GM12878 (cell line): ENCODE measurements around the gene PCCA. TPM values are rescaled to one million over a fixed set of nuclear protein-coding genes. Genes with fewer than 3 reads are reported as not detected.

ENCODE experiments used
- ATAC-seq: fragments of 200-7000 bp; cut with Tn5 transposase; 3 replicates; pipeline ENCODE4 v1.9.1; 2020; ENCODE audit warnings: mild to moderate bottlenecking, moderate library complexity
- BruUV-seq: library from RNA; stranded (reverse); fragments of 400-500 nt; replicated peaks from 2 replicates; lab custom pipeline; 2021; lab: Mats Ljungman, UMichigan
- CTCF ChIA-PET: fragments of 300-600 bp; sonication (Branson Sonifier 250); formaldehyde crosslinking; extraction: SDS; loops from one replicate; lab custom pipeline; 2021; ENCODE audit warnings: inconsistent platforms; lab: Yijun Ruan, JAX
- POLR2A ChIA-PET: fragments of 350-600 bp; formaldehyde crosslinking; extraction: SDS; loops from one replicate; lab custom pipeline; 2021; ENCODE audit warnings: inconsistent platforms; lab: Charles Lee
- RAD21 ChIA-PET: fragments of 300-600 bp; sonication (Branson Sonifier 250); formaldehyde crosslinking; loops from one replicate; lab custom pipeline; 2023; ENCODE audit warnings: antibody characterized with exemption; ENCODE audit not compliant: unreplicated experiment; lab: Charles Lee
- SMC1A ChIA-PET: fragments of 300-600 bp; sonication (Branson Sonifier 250); formaldehyde crosslinking; loops from one replicate; lab custom pipeline; 2023; ENCODE audit not compliant: unreplicated experiment, uncharacterized antibody; lab: Charles Lee
- DNase-seq: peaks from one replicate; pipeline ENCODE4 v3.0.0-alpha.2; 2011; ENCODE audit warnings: low read depth, low spot score
- FAIRE-seq: peaks from 3 replicates; lab custom pipeline; 2011; peaks lifted over from hg19 to GRCh38; lab: Jason Lieb, UNC
- H2AFZ ChIP-seq: 2 replicates; pipeline ENCODE4 v1.6.0; 2011; ENCODE audit warnings: low read depth, low read length, control low read depth; ENCODE audit not compliant: control insufficient read depth
- H3K27ac ChIP-seq: 2 replicates; pipeline ENCODE4 v1.5.1; 2011; ENCODE audit warnings: control low read depth; ENCODE audit not compliant: control insufficient read depth, insufficient read depth
- H3K27me3 ChIP-seq, 2 experiments: replicated peaks in 1 of 2; 2 replicates each; pipeline versions ENCODE4 v1.6.0 to v1.6.1; 2011; ENCODE audit warnings: low read length in 1 of 2; ENCODE audit not compliant: control insufficient read depth in 2 of 2, insufficient read depth in 2 of 2
- H3K36me3 ChIP-seq, 2 experiments: 2 replicates each; pipeline ENCODE4 v1.5.1; 2011; ENCODE audit warnings: low read length in 1 of 2; ENCODE audit not compliant: control insufficient read depth in 2 of 2, insufficient read depth in 2 of 2
- H3K4me1 ChIP-seq: 2 replicates; pipeline ENCODE4 v1.6.1; 2011; ENCODE audit warnings: mild to moderate bottlenecking, low read length, moderate library complexity, mixed read lengths; ENCODE audit not compliant: control insufficient read depth, insufficient read depth
- H3K4me2 ChIP-seq: 2 replicates; pipeline ENCODE4 v1.6.0; 2011; ENCODE audit warnings: control low read depth; ENCODE audit not compliant: control insufficient read depth, insufficient read depth
- H3K4me3 ChIP-seq: fragments of 200-600 bp; sonication (generic); 2 replicates; pipeline ENCODE4 v1.5.1; 2016
- H3K79me2 ChIP-seq: 2 replicates; pipeline ENCODE4 v1.6.0; 2011; ENCODE audit warnings: low read length; ENCODE audit not compliant: control insufficient read depth, insufficient read depth
- H3K9ac ChIP-seq: 2 replicates; pipeline ENCODE4 v1.8.0; 2011; ENCODE audit warnings: low read length, control low read depth, mixed read lengths; ENCODE audit not compliant: control insufficient read depth, insufficient read depth
- H3K9me3 ChIP-seq: replicated peaks from 3 replicates; pipeline ENCODE4 v1.5.1; 2011; ENCODE audit warnings: mild to moderate bottlenecking, low read length; ENCODE audit not compliant: control insufficient read depth, insufficient read depth
- H4K20me1 ChIP-seq: 2 replicates; pipeline ENCODE4 v1.6.0; 2011; ENCODE audit not compliant: control insufficient read depth, insufficient read depth
- CREM ChIP-seq: IDR thresholded peaks from 2 replicates; pipeline ENCODE4 v1.6.1; 2014; ENCODE audit warnings: antibody characterized with exemption, low read depth
- EED ChIP-seq: sonication (generic); IDR thresholded peaks from 2 replicates; pipeline ENCODE4 v1.6.1; 2016; ENCODE audit warnings: antibody characterized with exemption, low read depth
- ETV6 ChIP-seq, 2 experiments: fragments of 450-650 bp in 1 of 2; IDR thresholded peaks in 1 of 2; conservative IDR thresholded peaks in 1 of 2; 2 replicates each; pipeline ENCODE4 v1.6.1; 2014; ENCODE audit warnings: antibody characterized with exemption in 1 of 2, borderline replicate concordance in 1 of 2, low read depth in 1 of 2, mild to moderate bottlenecking in 1 of 2, moderate library complexity in 1 of 2
- FOXK2 ChIP-seq: fragments of 450-650 bp; IDR thresholded peaks from 2 replicates; pipeline ENCODE4 v1.6.1; 2017; ENCODE audit warnings: mild to moderate bottlenecking, moderate library complexity
- HCFC1 ChIP-seq: fragments of 150-350 bp; IDR thresholded peaks from 2 replicates; pipeline ENCODE4 v1.6.1; 2014; ENCODE audit warnings: low read length
- HDAC6 ChIP-seq: fragments of 200-600 bp; sonication (generic); IDR thresholded peaks from one replicate; pipeline ENCODE4 v1.8.0; 2017; ENCODE audit warnings: antibody characterized with exemption; ENCODE audit not compliant: unreplicated experiment
- JUND ChIP-seq: IDR thresholded peaks from 2 replicates; pipeline ENCODE4 v1.6.1; 2012; ENCODE audit warnings: low read depth, mild to moderate bottlenecking, low read length, improper control_type of control experiment, moderate library complexity
- KAT2A ChIP-seq: conservative IDR thresholded peaks from 2 replicates; pipeline ENCODE4 v1.6.1; 2011; ENCODE audit warnings: low read depth, low read length; ENCODE audit not compliant: control insufficient read depth
- NFIC ChIP-seq: IDR thresholded peaks from 2 replicates; pipeline ENCODE4 v1.6.1; 2012; ENCODE audit warnings: low read depth, mild to moderate bottlenecking, inconsistent platforms, low read length, moderate library complexity
- POLR2AphosphoS5 ChIP-seq: IDR thresholded peaks from 2 replicates; pipeline ENCODE4 v1.6.1; 2011; ENCODE audit warnings: mild to moderate bottlenecking, low read length, inconsistent platforms
- POU2F2 ChIP-seq: IDR thresholded peaks from 3 replicates; pipeline ENCODE4 v1.6.1; 2011; ENCODE audit warnings: low read depth, mild to moderate bottlenecking, low read length, borderline replicate concordance
- RCOR1 ChIP-seq: conservative IDR thresholded peaks from 2 replicates; pipeline ENCODE4 v1.6.1; 2012; ENCODE audit warnings: low read depth, low read length, improper control_type of control experiment
- RELA ChIP-seq: fragments of 450-650 bp; IDR thresholded peaks from 2 replicates; pipeline ENCODE4 v1.8.0; 2014; ENCODE audit warnings: borderline replicate concordance; ENCODE audit not compliant: partially characterized antibody
- RFX5 ChIP-seq: IDR thresholded peaks from 2 replicates; pipeline ENCODE4 v1.6.1; 2011; ENCODE audit warnings: low read depth, low read length, improper control_type of control experiment
- SP1 ChIP-seq: IDR thresholded peaks from one replicate; pipeline ENCODE4 v1.6.1; 2011; ENCODE audit warnings: low read depth, low read length
- SREBF1 ChIP-seq: IDR thresholded peaks from 2 replicates; pipeline ENCODE4 v1.6.1; 2012; ENCODE audit warnings: mild to moderate bottlenecking, low read length
- STAT3 ChIP-seq: IDR thresholded peaks from 2 replicates; pipeline ENCODE4 v1.6.1; 2011; ENCODE audit warnings: low read depth, low read length, improper control_type of control experiment
- ZBED1 ChIP-seq: IDR thresholded peaks from 2 replicates; pipeline ENCODE4 v1.6.1; 2016; ENCODE audit warnings: borderline replicate concordance
- ZNF592 ChIP-seq: fragments of 450-650 bp; IDR thresholded peaks from 2 replicates; pipeline ENCODE4 v1.6.1; 2017; ENCODE audit warnings: mild to moderate bottlenecking, moderate library complexity
- ZZZ3 ChIP-seq: IDR thresholded peaks from 2 replicates; pipeline ENCODE4 v1.6.1; 2011; ENCODE audit warnings: low read depth; ENCODE audit not compliant: control insufficient read depth, insufficient read length
- WGBS: methylation state at CpG from one replicate; pipeline ENCODE4 v1.1.6; 2016; ENCODE audit warnings: low lambda C conversion rate; ENCODE audit not compliant: insufficient replicate concordance, insufficient coverage; ENCODE audit errors: missing lambda C conversion rate; 5-methylcytosine and 5-hydroxymethylcytosine counted together
- in situ Hi-C: fragments of 300-500 bp; cut with MboI; formaldehyde crosslinking; loops from 9 replicates; pipeline ENCODE4 v1.14.3; 2018; ENCODE audit warnings: mixed read lengths
- intact Hi-C: fragments of 100-400 bp; cut with micrococcal nuclease; formaldehyde crosslinking; loops from one replicate; pipeline ENCODE4 v1.14.2; 2022; ENCODE audit not compliant: unreplicated experiment
- polyA plus RNA-seq, 11 experiments: library from polyadenylated mRNA; depleted of rRNA in 4 of 11; unstranded in 6 of 11; stranded (reverse) in 5 of 11; fragments of >200 nt; fragmentation: Nextera tagmentation in 4 of 11; fragmentation: Illumina TruSeq in 1 of 11; extraction: Ambion mirVana in 4 of 11; extraction: Trizol in 1 of 11; gene quantifications; 1 replicate in 1 of 11; 2 replicates in 10 of 11; pipeline versions ENCODE4 v1.2.1 to v1.2.3, GENCODE V29; 2011 to 2016; ENCODE audit warnings: inconsistent platforms in 2 of 11, missing spikeins in 2 of 11, low read depth in 1 of 11
- total RNA-seq, 4 experiments: library from RNA; depleted of rRNA in 3 of 4; stranded (reverse); fragments of >200 nt in 3 of 4; fragmentation: Illumina TruSeq in 1 of 4; extraction: Trizol in 1 of 4; gene quantifications; 2 replicates each; pipeline versions ENCODE4 v1.2.1 to v1.2.3, GENCODE V29; 2013 to 2021

Gene PCCA
- total and polyA plus RNA-seq, 10 of the 15 experiments (the other 5 are each of a cell fraction or from before 2014, with no cell fraction given), result 5.9 to 18.2 (median 12.4) TPM

GRCh38 chr13:100511466-100511865, 422.6 kb downstream of the PCCA start:
- FAIRE-seq (no peak), ATAC-seq (no peak)
- RAD21 ChIA-PET, result interaction anchor here (1.8 kb wide), 1 partner anchor 276 kb away, joined by 6 read pairs; no protein-coding TSS in a partner anchor
- H3K4me1 ChIP-seq, result peaks cover 7% of the 10 kb centered on the region
- H4K20me1 ChIP-seq, result no peaks in the 10 kb centered on the region
- no peak overlapping the region for H3K9ac ChIP-seq
- H3K4me2 ChIP-seq, result no peak overlapping the region
- in situ Hi-C loops, result loop anchor here (5.0 to 10.0 kb wide), 3 partner anchors 277 to 854 kb away; no protein-coding TSS in a partner anchor
- BruUV-seq, result no TSS peak
- peaks cover 0 to 3% of the 10 kb centered on the region in 2 experiments; a peak in 1 of 4 replicates for H3K36me3 ChIP-seq
- H3K4me3 ChIP-seq, result no peak overlapping the region
- SMC1A ChIA-PET, result no interaction called here
- H3K27me3 ChIP-seq, result no peaks in the 10 kb centered on the region
- H3K79me2 ChIP-seq, result no peaks in the 10 kb centered on the region
- H2AFZ ChIP-seq, result no peak overlapping the region
- WGBS, result 69% methylated on average over 7 of the region's 7 CpGs
- H3K27ac ChIP-seq, result no peak overlapping the region
- TF ChIP-seq SP1, result no peak
- no peak for TF ChIP-seq FOXK2
- TF ChIP-seq POLR2AphosphoS5, result no peak
- TF ChIP-seq ZZZ3, result no peak
- no peak for TF ChIP-seq HDAC6
- TF ChIP-seq HCFC1, result no peak
- no peak for TF ChIP-seq ZNF592
- TF ChIP-seq STAT3, result no peak
- no peak for TF ChIP-seq KAT2A
- TF ChIP-seq POU2F2, result no peak
- TF ChIP-seq NFIC, result no peak
- TF ChIP-seq RELA, result no peak
- TF ChIP-seq RFX5, result no peak
- TF ChIP-seq JUND, result no peak
- TF ChIP-seq EED, result no peak
- no peak for TF ChIP-seq ETV6 (conservative IDR thresholded peaks at IDR 0.05 in 1 of 2, IDR thresholded peaks at IDR 0.05 in 1 of 2; ENCODE audit: borderline replicate concordance in 1 of 2, low read depth in 1 of 2)
- no peak for TF ChIP-seq RCOR1
- no peak for TF ChIP-seq CREM
- TF ChIP-seq ZBED1, result no peak
- TF ChIP-seq SREBF1, result no peak
- TF ChIP-seq, all 136 proteins: peak for 0
- POLR2A ChIA-PET, result no interaction called here
- no peak for DNase-seq
- intact Hi-C loops, result loop anchor here (5.0 to 10.0 kb wide), 4 partner anchors 144 to 1069 kb away; no protein-coding TSS in a partner anchor
- H3K9me3 ChIP-seq, result no peaks in the 10 kb centered on the region
- CTCF ChIA-PET, result interaction anchor here (1.2 kb wide), 1 partner anchor 855 kb away, joined by 3 read pairs; no protein-coding TSS in a partner anchor
